GM21737 (cell line): Measurements from ENCODE around the gene TANGO2.

Experiments used
- ATAC-seq: cut with Tn5 transposase; IDR thresholded peaks from one replicate; pipeline ENCODE4 v1.9.1; 2021; ENCODE audit warnings: mild to moderate bottlenecking, moderate library complexity; ENCODE audit not compliant: unreplicated experiment

Gene TANGO2

GRCh38 chr22:19982991-19983578 is 37.8 kb upstream of the TANGO2 start:
- ATAC-seq, result no peak

DNA sequence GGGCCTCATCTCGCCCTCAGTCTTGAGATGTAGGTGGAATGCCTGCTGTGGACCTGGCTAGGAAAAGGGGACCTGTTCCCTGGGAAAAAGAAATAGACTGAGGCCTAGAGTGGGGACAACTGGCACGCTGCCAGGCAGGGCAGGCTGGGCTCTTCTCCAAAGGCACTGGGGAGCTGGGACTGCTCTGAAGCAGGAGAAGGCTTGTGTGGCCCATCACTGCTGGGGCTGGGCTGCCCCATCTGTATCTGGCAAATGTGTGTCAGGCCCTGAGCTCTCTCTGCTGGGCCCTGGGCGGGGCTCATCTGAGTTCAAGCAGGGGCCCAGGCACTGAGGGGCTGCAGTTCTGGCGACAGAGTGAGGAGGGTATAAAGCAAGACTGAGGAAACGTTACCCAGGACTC is 37.2 kb upstream of the TANGO2 start:
- no peak for ATAC-seq

DNA sequence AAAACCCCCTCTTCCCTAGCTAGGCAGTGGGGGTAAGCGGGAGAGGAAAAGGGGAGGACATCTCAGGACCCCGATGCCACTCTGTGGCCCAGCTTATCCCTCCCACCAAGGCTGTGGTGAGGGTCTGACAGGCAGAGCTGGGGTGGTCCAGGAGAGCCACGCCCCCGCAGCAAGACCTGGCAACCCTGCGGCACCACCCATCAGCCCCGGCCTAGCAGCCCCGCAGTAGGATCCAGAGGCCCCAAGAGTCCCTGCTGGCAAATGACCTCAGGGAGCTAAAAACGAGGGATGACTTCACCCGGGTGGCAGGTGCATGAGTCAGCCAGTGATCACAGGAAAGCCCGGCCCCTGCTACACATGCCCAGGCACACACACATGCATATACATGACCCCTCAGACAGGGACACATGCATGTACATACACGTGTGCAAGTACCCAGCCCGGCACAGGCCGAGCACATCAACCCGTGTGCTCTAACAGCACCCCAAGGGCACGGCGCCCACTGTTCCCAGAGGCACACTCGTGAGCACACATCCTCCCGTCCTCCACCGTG is 36.6 kb upstream of the TANGO2 start:
- no peak for ATAC-seq

GRCh38 chr22:19984851-19985811 is 35.8 kb upstream of the TANGO2 start:
- ATAC-seq, result no peak

- no peak for ATAC-seq
Observed at GRCh38 chr22:19986011-19986409, 34.9 kb upstream of the TANGO2 start.

DNA sequence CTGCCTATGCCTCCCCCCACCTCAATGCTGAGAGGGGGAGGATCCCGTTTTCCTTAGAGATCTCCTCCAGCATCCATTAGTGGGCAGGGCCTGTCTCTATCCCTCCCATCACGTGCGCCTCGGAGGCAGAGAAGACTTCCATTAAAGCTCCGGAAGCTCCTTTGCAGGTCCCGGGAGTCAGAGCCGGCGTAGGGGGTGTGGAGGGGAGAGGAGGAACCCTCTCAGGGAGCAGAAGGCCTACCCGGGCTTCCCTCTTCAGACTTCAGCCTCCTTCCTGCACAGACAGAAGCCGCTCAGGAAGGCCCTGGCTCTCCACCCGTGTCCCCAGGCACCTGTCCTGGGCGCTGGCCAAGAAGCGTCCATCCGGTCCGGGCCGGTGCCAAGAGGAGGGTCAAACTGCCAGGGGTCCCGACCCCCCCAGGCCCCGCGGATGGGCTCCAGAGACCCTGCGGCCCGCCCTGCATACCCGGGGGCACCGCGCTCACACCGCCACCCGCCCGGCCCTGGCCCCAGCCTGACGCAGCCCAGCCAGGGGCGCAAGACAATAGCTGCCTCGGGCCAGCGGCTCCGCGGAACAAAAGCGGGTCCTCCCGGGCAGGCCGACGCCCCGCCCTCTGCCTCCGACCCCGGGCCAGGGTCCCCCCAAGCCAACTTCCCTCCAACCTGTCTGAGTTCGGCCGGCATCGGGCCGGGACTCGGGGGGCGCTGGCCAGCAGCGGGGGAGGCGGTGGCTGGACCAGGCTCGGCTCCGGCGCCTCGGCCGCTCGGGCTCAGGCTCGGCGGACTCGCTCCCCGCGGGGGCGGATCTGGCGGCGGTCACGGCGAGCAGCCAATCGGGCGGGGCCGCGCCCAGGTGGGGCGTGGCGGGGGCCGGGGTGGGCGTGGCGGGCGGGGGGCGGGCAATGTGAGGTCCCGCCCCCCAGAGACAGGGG is 34.2 kb upstream of the TANGO2 start:
- ATAC-seq, result no peak

DNA sequence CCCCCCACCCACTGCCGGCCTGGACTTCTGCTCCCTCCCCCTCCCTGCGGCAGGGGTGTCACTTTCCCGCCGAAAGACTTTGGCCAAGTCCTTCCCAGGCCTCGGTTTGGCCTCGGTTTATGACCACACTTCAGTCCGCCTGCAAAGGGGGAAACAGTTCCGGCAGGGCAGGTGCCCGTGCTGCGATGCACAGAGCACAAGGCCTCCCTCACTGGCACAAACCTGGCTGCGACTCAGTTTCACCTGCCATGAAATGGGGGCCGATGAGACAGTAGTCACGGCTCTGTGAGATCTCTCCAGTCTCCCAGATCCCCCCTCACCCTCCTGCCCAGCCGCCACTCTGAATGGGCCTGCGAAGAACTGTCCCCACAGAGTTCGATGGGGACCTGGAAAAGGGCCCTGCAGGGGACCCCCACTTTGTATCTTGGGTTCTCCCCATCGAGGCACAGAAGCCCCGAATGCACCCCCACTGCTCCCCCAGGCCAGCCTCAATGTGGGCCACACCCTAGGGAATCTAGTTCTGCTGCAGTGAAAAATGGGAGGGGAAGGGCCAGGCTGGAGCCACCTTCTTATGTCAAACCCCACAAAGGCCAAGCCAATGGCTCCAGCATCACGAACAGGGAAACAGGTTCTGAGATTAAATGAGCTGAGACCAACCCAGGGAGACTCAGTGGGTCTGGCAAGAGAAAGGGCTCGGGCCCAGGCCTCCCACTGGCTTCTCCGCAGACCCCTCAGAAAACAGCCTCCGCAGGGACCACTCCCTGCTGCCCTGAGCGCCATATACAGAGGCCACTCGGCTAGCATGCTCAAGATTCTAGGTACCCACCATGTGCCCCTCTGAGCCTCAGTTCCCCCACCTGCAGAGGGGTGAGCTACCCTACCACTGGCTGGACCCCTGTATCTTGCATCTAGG is 33.3 kb upstream of the TANGO2 start:
- ATAC-seq, result no peak

GRCh38 chr22:19988331-19988808 is 32.5 kb upstream of the TANGO2 start:
- no peak for ATAC-seq

- ATAC-seq, result no peak
Observed at GRCh38 chr22:19988965-19989724, 31.8 kb upstream of the TANGO2 start.

GRCh38 chr22:19989725-19990067 is 31.2 kb upstream of the TANGO2 start:
- no peak for ATAC-seq

GRCh38 chr22:19990188-19990587 is 30.7 kb upstream of the TANGO2 start:
- no peak for ATAC-seq

DNA sequence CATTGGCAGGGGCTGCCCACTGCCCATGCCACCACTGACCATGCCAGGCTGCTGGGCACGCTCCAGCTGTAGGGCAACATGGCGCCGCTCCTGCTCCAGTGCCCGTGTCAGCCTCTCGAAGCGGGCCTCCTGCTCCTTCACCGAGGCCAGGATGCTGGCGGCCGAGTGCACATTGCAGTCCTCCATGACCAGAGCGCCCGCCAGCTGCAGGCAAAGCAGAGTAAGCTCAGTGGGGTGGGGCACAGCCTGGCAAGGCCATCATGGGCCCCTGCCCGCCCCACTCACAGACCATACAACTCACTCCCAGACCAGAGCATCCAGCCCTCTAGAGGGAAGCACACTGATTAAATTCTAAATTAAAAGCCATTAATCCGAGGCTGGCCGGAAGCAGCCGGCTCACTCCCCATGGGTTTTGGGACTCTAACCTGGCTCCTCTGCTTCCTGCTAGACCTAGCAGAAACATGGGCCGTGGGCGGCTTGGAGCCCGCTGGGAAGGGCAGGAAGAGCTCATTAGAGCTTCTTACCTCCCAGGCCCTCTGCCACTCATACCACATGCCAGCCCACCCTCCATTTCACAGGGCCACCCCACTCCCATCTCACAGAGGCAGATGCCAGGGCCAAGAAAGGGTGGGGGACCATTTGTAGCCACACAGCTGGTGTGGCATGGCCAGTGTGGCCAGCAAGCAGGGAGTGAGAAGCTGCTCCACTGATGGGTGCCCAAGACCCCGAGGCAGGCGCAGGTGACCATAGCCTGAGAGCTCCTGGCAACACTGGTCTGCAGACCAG is 30.1 kb upstream of the TANGO2 start:
- ATAC-seq, result no peak

DNA sequence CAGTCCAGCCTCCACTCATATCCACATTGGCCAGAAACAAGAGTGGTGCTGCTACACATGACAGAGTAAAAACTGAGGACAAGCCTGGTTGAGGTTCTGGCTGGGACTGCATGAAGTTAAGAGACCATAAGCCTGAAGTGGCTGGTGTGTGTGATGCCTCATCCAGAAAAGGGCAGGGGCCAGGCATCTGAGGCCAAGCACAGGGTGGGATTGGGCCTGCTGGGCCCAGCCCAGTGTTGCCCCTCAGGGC is 29.6 kb upstream of the TANGO2 start:
- no peak for ATAC-seq

DNA sequence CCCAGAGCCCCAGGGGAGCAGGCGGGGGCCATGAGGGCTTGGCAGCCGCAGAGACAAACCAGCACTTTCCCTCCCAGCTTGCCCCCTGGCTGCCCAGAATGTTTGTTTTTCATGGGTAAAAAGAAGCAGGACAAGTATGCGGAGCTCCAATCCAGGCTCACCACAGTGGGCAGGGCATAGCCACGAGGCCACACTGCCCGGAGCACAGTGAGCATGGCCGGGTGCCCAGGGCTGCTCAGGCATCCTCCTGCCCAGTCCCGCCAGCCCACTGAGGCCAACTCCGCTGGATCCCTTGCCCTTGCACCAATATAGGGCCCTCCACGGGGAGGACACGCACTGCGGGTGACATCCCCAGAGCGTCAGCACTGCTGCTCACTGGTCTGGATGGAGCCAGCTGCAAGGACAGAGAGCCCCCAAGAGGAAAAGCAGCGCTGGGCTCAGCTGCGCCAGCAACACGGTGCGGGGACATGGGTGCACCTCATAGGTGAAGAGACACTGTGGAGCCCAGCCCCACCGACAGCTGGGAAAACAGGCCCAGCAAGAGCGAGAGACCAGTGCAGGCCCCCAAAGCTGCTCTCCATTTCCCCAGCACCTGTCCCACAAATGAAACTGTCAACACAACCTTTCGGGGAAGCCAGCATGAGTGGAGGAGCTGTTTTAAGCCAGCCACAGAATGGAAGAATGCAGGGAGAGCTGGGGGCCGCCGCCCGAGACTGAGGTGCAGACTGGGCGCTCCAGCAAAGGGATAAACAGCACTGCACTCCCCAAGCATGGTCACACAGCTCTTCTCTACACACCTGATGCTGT is 29.1 kb upstream of the TANGO2 start:
- no peak for ATAC-seq

DNA sequence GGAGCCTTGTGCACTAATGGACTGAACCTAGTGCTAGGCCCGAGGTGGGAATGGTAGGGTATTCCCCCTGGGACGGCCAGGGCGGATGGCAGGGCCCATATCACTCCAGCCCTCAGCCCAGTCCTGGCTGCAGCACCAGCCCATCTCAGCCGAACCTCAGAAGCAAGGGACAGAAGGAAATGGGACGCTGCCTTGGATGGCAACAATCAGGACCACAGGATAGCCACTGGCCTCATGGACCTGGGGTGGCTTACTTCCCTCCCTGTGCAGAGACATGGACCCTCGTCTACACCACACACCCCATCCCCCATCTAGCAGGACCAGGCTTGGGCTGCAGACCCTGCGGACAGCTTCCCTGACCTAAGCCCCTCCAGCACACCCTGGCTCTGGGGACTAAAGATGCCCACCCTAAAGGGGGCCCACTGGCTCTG is 28.4 kb upstream of the TANGO2 start:
- no peak for ATAC-seq

DNA sequence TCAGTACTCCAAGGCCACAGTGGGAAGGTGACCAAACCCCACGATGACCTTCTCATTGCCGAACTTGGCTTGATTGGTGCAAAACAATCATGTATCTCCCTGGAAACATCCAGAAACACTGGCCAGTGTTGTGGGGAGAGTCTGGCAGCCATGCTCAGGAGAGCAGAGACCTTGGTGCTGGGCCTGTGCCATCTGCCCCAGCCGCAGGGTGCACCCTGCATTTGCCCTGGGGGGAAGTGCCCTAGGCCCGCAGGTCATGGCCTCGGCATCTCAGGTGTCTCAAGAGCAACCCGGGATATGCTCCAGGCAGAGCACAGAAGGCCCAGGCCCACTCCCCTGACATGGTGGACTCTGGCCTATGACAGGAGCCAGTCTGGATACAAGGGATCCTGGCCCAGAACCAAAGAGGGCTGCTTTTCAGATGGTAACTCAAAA is 28.0 kb upstream of the TANGO2 start:
- ATAC-seq, result no peak

GRCh38 chr22:19993926-19994325 is 27.0 kb upstream of the TANGO2 start:
- ATAC-seq, result no peak
